Measurements from ENCODE around the gene EHBP1L1. TPM values are rescaled to one million over a fixed set of nuclear protein-coding genes. Genes with fewer than 3 reads are reported as not detected.
"Not testable (repeated sequence)": the region's sequence is repeated elsewhere in the genome, so short reads cannot be mapped to it uniquely, and the experiment has no call there.

The EHBP1L1 gene
- total RNA-seq, 1 donor from 2014 or later = 10.1 TPM

DNA sequence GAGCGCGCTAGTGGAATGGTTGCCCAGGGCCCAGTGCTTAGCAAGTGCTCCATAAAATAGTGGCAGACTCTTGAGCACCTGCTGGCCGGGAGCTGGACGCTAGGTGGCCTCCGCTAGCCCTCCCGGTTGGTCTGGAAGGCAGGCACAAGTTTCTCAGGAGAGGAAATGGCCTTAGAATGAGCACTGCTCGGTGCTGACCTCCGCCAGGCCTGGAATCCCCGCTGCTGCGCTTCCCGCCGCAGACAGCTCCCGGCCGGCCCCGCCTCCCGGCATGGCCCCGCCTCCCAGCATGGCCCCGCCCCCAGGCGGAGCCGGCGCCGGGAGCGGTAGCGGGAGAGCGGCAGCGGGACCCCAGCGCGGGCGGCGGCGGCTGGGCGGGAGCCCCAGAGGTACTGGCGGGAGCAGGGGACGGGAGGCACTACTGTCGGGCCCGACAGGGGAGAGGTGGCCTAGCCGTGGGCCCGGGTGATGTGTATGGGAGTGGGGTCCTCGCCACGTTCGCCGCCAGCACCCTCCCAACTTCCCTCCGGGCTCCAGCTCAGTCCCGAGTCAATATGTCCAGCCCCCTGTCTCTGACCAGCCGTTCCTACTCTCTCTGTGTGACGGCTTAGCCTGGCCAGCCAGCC lies 62.1 kb downstream of the EHBP1L1 start, which contains the start of gene SIPA1:
TSS of gene SIPA1 (plus strand) at position 308 of the 626 bp plus-strand sequence. CDS start 2,821 bp downstream, outside the sequence.
- Mint-ChIP-seq H3K4me3 (ENCODE audit: unreplicated experiment) (peak within 1 kb of the TSS; percentile 87), H3K27ac (ENCODE audit: unreplicated experiment) (peak within 1 kb of the TSS; percentile 72), H3K27me3 (ENCODE audit: low read depth, unreplicated experiment) (no peaks in the 10 kb centered on the region), H3K36me3 (ENCODE audit: low read depth, unreplicated experiment) (peaks cover 11% of the 10 kb centered on the region), H3K9me3 (ENCODE audit: unreplicated experiment) (no peaks in the 10 kb centered on the region), H3K4me1 (ENCODE audit: low read depth, unreplicated experiment) (peaks cover 6% of the 10 kb centered on the region)
- DNase-seq (ENCODE audit: low read depth) (peak; percentile 80), FAIRE-seq (no peak)
- no peaks in the 10 kb centered on the region for H3K9me3 ChIP-seq (ENCODE audit: insufficient read depth, low read depth, low read length)
- peaks cover 41% of the 10 kb centered on the region for H4K20me1 ChIP-seq (ENCODE audit: insufficient read depth, low read length)
- H3K36me3 ChIP-seq (ENCODE audit: insufficient read depth, low read length) = peaks cover 15% of the 10 kb centered on the region
- H2AFZ ChIP-seq (ENCODE audit: low read depth, low read length) = peak within 1 kb of the TSS; percentile 73
- H3K4me3 ChIP-seq (ENCODE audit: insufficient read depth, low read depth, low read length) = peak within 1 kb of the TSS; percentile 76
- H3K4me1 ChIP-seq (ENCODE audit: insufficient read depth, low read length) = peaks cover 23% of the 10 kb centered on the region
- peak within 1 kb of the TSS; percentile 98 for H3K4me2 ChIP-seq (ENCODE audit: low read length)
- H3K79me2 ChIP-seq (ENCODE audit: insufficient read depth, low read length) = peaks cover 21% of the 10 kb centered on the region
- H3K9ac ChIP-seq (ENCODE audit: low read length) = peak within 1 kb of the TSS; percentile 86
- TF ChIP-seq EZH2 (IDR thresholded peaks at IDR 0.05; ENCODE audit: insufficient read depth, low read length) = no peak
- TF ChIP-seq, protein P1, sequence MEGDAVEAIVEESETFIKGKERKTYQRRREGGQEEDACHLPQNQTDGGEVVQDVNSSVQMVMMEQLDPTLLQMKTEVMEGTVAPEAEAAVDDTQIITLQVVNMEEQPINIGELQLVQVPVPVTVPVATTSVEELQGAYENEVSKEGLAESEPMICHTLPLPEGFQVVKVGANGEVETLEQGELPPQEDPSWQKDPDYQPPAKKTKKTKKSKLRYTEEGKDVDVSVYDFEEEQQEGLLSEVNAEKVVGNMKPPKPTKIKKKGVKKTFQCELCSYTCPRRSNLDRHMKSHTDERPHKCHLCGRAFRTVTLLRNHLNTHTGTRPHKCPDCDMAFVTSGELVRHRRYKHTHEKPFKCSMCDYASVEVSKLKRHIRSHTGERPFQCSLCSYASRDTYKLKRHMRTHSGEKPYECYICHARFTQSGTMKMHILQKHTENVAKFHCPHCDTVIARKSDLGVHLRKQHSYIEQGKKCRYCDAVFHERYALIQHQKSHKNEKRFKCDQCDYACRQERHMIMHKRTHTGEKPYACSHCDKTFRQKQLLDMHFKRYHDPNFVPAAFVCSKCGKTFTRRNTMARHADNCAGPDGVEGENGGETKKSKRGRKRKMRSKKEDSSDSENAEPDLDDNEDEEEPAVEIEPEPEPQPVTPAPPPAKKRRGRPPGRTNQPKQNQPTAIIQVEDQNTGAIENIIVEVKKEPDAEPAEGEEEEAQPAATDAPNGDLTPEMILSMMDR (IDR thresholded peaks at IDR 0.05; ENCODE audit: insufficient read depth, low read depth, low read length) = peak; percentile 40
- H3K27ac ChIP-seq (ENCODE audit: low read depth, low read length) = peak within 1 kb of the TSS; percentile 62
- no peaks in the 10 kb centered on the region for H3K27me3 ChIP-seq (ENCODE audit: insufficient read depth, low read length)

DNA sequence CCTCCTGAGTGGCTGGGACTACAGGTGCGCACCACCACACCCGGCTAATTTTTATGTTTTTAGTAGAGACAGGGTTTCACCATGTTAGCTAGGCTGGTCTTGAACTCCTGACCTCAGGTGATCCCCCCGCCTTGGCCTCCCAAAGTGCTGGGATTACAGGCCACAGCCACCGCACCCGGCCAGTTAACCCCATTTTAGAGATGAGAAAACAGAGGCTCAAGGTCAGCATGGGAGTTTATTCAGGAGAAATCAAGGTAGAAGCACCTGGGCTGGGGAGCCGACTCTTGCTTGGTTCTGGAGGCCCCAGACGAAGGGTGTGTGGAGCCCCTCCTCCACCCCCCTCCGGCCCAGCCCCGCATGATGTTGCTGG lies 63.4 kb downstream of the EHBP1L1 start:
- not testable (repeated sequence) for H2AFZ ChIP-seq (ENCODE audit: low read depth, low read length); H3K9me3 ChIP-seq (ENCODE audit: insufficient read depth, low read depth, low read length); H3K9me3 Mint-ChIP-seq (ENCODE audit: unreplicated experiment); H3K36me3 Mint-ChIP-seq (ENCODE audit: low read depth, unreplicated experiment); H3K27ac ChIP-seq (ENCODE audit: low read depth, low read length); DNase-seq (ENCODE audit: low read depth); H3K4me3 ChIP-seq (ENCODE audit: insufficient read depth, low read depth, low read length); H3K27me3 Mint-ChIP-seq (ENCODE audit: low read depth, unreplicated experiment); H3K9ac ChIP-seq (ENCODE audit: low read length); FAIRE-seq; H3K27me3 ChIP-seq (ENCODE audit: insufficient read depth, low read length)
- Histone ChIP-seq H3K36me3 (ENCODE audit: insufficient read depth, low read length) (peaks cover 15% of the 10 kb centered on the region), H3K4me2 (ENCODE audit: low read length) (peak overlapping the region; percentile 98), H4K20me1 (ENCODE audit: insufficient read depth, low read length) (peaks cover 36% of the 10 kb centered on the region), H3K79me2 (ENCODE audit: insufficient read depth, low read length) (peaks cover 21% of the 10 kb centered on the region), H3K4me1 (ENCODE audit: insufficient read depth, low read length) (peaks cover 30% of the 10 kb centered on the region)
- H3K4me3 Mint-ChIP-seq (ENCODE audit: unreplicated experiment) = peak overlapping the region; percentile 87
- H3K27ac Mint-ChIP-seq (ENCODE audit: unreplicated experiment) = peak overlapping the region; percentile 72
- H3K4me1 Mint-ChIP-seq (ENCODE audit: low read depth, unreplicated experiment) = peaks cover 16% of the 10 kb centered on the region

DNA sequence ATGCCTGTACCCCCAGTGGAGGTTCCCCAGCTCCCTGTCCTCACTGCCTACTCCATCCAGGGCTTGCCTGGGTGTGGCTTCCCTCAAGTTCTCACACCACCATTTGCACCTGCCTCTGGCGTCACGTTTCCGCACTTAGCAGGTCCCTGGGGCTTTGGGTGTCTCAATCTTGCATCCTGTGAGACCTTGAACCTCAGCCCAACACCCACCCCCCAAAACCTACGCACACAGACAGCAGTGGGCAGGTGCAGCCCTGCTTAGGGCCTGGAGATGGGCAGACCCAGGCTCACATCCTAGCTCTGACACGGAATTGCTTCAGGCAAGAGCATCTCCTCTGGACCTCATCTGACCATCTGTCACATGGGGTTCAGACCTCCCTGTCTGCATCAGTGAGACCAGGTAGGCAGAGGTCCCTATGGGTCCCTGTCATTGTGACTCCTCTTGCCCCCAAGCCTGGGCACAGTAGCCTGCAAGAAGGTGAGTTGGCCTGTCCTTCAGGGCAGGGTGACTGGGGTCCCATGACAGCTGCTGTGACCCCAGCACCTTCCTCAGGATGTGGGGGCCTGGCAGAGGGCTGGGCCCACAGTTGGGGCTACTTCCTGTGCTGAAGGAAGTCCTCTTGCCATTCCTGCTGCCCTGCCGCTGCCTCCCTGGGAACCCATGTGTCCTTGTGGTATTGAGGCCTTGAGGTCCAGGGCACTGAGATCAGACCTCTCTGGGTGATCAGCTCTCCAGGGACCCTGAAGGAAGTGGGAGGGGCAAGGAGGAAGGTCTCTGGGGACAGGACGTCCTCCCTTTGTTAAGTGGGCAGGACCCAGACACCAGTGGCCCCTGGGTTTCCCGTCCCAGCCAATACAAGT lies 64.0 kb downstream of the EHBP1L1 start:
- Histone ChIP-seq H3K4me3 (ENCODE audit: insufficient read depth, low read depth, low read length) (no peak overlapping the region), H3K9me3 (ENCODE audit: insufficient read depth, low read depth, low read length) (no peaks in the 10 kb centered on the region), H3K4me2 (ENCODE audit: low read length) (no peak overlapping the region), H3K4me1 (ENCODE audit: insufficient read depth, low read length) (peaks cover 30% of the 10 kb centered on the region), H3K27ac (ENCODE audit: low read depth, low read length) (no peak overlapping the region), H4K20me1 (ENCODE audit: insufficient read depth, low read length) (peaks cover 32% of the 10 kb centered on the region), H3K9ac (ENCODE audit: low read length) (no peak overlapping the region), H3K79me2 (ENCODE audit: insufficient read depth, low read length) (peaks cover 21% of the 10 kb centered on the region), H3K27me3 (ENCODE audit: insufficient read depth, low read length) (no peaks in the 10 kb centered on the region), H3K36me3 (ENCODE audit: insufficient read depth, low read length) (peaks cover 13% of the 10 kb centered on the region), H2AFZ (ENCODE audit: low read depth, low read length) (no peak overlapping the region)
- DNase-seq (ENCODE audit: low read depth) = no peak
- FAIRE-seq = no peak
- Mint-ChIP-seq H3K36me3 (ENCODE audit: low read depth, unreplicated experiment) (peaks cover 9% of the 10 kb centered on the region), H3K9me3 (ENCODE audit: unreplicated experiment) (no peaks in the 10 kb centered on the region), H3K27me3 (ENCODE audit: low read depth, unreplicated experiment) (no peaks in the 10 kb centered on the region), H3K27ac (ENCODE audit: unreplicated experiment) (no peak overlapping the region), H3K4me3 (ENCODE audit: unreplicated experiment) (peak overlapping the region; percentile 34), H3K4me1 (ENCODE audit: low read depth, unreplicated experiment) (peaks cover 16% of the 10 kb centered on the region)
- TF ChIP-seq, protein P1 (IDR thresholded peaks at IDR 0.05; ENCODE audit: insufficient read depth, low read depth, low read length) = no peak
- TF ChIP-seq EZH2 (IDR thresholded peaks at IDR 0.05; ENCODE audit: insufficient read depth, low read length) = no peak
